AG08395 (cell line): ENCODE measurements around the gene MUC20.
"Not testable (repeated sequence)": the region's sequence is repeated elsewhere in the genome, so short reads cannot be mapped to it uniquely, and the experiment has no call there.

ENCODE experiments used
- DNase-seq: peaks from one replicate; pipeline ENCODE4 v3.0.0; 2012; ENCODE audit warnings: mixed read lengths, low spot score

The MUC20 gene

GRCh38 chr3:195729476-195730251 is 8.9 kb downstream of the MUC20 start:
- no peak for DNase-seq

DNA sequence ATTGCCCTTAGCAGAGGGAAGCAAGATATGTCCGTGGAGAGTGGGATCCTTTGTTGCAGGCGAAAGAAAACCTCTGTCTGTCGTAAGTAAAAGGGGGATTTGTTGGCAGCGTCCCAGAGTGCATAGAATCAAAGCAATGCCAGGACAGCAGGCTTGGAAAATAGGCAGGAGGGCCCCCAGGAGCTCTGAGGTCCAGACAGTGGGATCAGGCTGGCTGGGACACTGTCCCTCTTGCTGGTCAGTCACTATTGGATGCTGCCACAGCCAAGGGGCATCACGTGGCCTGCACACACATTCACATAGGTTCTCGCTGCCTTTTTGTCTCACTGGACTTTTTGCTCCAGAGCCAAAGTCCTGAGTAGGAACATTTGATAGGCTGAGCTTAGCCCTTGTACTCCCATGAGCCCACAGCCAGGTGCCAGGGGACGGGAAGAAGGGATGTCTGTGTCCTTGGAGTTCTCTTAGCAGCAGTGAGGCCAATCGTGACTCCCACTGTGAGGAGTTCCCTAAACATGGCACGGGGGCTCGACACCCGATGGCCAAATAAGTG is 10.7 kb downstream of the MUC20 start:
- no peak for DNase-seq

- DNase-seq = no peak
Observed at GRCh38 chr3:195732940-195733339, 12.2 kb downstream of the MUC20 start.

- no peak for DNase-seq
Observed at GRCh38 chr3:195735036-195735695, 14.4 kb downstream of the MUC20 start.

- DNase-seq = no peak
Observed at GRCh38 chr3:195736866-195737490, 16.2 kb downstream of the MUC20 start.

GRCh38 chr3:195737782-195738181 is 17.0 kb downstream of the MUC20 start:
- not testable (repeated sequence) for DNase-seq

- DNase-seq = no peak
Observed at GRCh38 chr3:195738274-195739044, 17.7 kb downstream of the MUC20 start.

DNA sequence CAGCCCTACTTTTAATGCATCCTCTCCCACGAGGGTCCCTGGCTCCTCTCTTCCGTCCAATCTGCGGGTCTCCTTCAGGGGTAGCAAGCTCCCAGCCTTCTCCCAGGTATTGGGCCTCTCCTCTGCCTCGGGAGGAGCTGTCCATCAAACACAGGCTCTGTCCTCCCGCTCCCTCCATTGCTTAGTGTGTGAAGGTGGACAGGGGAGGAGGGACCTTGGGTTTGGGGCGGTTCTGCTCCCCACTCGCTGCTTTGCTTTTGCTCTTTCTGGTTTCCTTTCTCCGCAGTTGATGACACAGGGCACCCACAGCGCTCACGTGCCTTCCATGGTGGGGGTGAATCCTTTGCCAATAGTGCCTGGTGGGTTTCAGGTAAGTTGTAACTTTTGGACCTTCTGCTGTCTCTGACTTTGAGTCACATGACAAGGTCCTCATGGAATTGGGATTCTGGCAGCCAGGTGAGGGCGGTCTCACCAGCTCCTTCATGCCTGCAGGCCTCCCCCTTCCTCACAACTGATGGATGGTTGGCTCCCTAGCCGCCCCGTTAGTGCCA is 18.9 kb downstream of the MUC20 start:
- DNase-seq = no peak

- DNase-seq = no peak
Observed at GRCh38 chr3:195744437-195744836, 23.7 kb downstream of the MUC20 start.

DNA sequence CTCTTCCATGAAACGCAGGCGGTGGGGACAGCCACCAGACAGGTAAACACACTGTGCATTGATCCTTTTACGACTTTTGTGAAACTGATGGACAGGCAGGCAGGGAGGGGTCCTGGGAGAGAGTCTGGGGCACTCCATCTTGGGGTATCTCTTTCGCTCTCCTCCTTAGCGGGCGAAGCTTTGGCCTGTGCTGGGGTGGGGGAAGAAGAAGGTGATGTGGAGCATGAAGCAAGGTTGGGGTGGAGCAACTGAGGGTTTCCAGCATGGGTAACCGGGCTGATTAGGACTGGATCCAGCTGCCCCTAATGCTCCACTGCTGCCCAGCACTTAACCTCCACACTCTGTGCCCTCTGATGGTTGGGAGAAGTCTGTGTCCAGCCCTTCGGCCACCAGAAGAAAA is 25.6 kb downstream of the MUC20 start:
- no peak for DNase-seq

DNA sequence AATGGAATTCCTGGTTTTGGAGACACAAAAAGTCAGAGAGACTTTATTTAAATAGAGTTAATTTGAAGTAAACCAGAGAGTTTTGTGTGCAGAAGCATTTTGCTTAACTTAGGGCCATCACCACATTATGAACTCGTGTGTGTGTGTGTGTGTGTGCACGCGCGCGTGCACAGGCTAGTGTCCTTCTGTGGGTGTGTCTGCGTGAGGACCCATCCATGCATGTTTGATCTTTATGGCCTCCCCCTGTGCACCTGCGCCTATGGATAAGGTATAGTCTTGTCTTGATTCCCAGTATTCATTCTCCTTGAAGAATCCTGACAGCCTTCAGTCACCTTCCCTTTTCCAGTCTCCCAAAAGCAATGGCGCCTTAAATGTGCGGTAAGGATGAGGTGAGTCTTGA is 26.0 kb downstream of the MUC20 start:
- no peak for DNase-seq

- no peak for DNase-seq
Observed at GRCh38 chr3:195748661-195749060, 27.9 kb downstream of the MUC20 start.

GRCh38 chr3:195749101-195749500 is 28.3 kb downstream of the MUC20 start:
- DNase-seq = not testable (repeated sequence)

DNA sequence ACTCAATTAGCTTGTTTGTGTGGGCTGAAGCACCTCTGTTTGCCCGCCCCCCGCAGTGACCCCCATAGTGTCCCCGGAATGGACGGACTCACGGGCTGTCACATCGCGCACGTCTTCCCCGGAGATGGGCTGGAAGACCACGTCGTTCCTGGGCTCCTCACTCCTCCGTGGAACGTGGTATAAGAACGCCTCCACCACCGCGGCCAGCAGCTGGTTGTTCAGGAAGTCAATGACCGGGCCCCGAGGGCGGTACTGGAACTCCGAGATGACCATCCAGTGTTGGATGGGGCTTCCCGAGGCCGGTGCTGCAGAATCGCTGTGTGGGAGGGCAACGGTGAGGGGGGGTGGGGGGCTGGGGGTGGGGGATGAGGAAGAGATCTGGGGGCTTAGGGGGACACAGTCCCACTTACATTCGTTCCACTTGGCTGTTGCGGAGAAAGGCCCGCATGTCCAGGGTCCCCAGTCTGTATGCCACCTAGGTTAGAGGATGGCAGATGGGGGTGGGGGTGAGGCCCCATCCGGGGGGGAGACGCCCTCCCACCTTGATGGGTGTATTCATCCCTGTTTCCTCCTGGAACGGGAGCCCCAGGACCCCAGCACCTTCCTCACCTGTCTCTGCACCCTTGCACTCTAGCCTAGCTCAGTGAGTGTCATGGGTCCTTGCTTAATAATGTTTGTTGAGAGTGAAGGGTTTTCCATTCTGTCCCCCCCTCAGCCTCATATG is 30.2 kb downstream of the MUC20 start:
- no peak for DNase-seq

DNA sequence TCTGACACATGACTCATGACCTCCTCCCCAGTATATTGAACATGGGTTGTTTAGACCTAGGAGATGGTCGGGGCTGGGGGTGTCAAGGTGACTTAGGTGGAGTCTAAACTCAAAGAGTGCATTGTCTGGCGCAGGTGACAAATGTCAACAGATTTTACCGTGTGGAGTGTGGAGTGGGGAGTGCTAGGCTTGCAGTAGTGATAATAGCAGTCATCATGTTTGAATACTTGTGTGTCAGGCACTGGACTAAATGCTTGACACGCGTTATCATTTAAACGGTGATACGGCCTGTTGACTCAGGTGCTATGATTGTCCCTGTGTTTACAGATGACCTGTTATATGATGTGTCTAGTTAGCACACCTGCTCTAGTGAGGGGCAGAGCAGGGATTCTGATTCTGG is 30.8 kb downstream of the MUC20 start:
- no peak for DNase-seq

DNA sequence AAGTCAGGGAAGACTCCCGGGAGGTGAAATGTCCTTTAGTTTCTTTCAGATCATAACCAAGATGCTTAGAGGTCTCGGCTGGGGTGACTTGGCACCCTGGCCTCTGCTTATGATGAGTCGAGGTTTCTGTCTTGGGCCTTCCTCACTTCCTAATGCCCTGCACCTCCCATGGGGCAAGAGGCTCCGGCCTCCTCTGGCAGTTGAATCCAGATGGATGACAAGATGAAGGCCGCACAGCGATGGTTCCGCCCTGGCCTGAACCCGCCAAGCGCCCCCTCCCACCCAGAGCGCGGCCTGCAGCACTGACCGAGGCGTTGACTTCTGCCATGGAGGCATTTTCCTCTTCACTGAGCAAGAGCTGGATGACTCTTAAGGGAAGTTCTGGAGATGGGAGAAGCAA is 31.3 kb downstream of the MUC20 start:
- DNase-seq = no peak

GRCh38 chr3:195752546-195753331 is 32.0 kb downstream of the MUC20 start:
- DNase-seq = no peak

- no peak for DNase-seq
Observed at GRCh38 chr3:195753581-195753980, 32.8 kb downstream of the MUC20 start.

GRCh38 chr3:195754141-195754540 is 33.4 kb downstream of the MUC20 start:
- no peak for DNase-seq

GRCh38 chr3:195754906-195755305 is 34.1 kb downstream of the MUC20 start:
- DNase-seq = no peak
